Measurements from ENCODE around the gene TEX52. TPM values are rescaled to one million over a fixed set of nuclear protein-coding genes. Genes with fewer than 3 reads are reported as not detected.

The TEX52 gene
- total and polyA plus RNA-seq, 2 of the 13 experiments (the other 11 are each of a cell fraction or from before 2014, with no cell fraction given), result 0.05 TPM; not detected in 1

GRCh38 chr12:2812290-2813213 lies 44.3 kb downstream of the TEX52 start, which contains the start of gene ITFG2 (continued):
- TF ChIP-seq PHF20 (CRISPR knock-in tag; IDR thresholded peaks at IDR 0.05) (peak; percentile 98), GABPB1 (CRISPR knock-in tag; IDR thresholded peaks at IDR 0.05) (peak; percentile 96), ZBTB3 (CRISPR knock-in tag; IDR thresholded peaks at IDR 0.05; ENCODE audit: borderline replicate concordance, low read depth) (no peak), ELF1 (CRISPR knock-in tag; IDR thresholded peaks at IDR 0.05) (peak; percentile 91), ZNF256 (CRISPR knock-in tag; conservative IDR thresholded peaks at IDR 0.05) (peak; percentile 82; the same call in 1 of the 2 replicates), HOXD1 (CRISPR knock-in tag; IDR thresholded peaks at IDR 0.05) (peak; percentile 41; the same call in 1 of the 2 replicates), GMEB2 (CRISPR knock-in tag; IDR thresholded peaks at IDR 0.05; ENCODE audit: low read depth) (peak; percentile 86), ZNF34 (CRISPR knock-in tag; IDR thresholded peaks at IDR 0.05; ENCODE audit: borderline replicate concordance) (peak; percentile 75; the same call in 1 of the 2 replicates), IRX3 (CRISPR knock-in tag; IDR thresholded peaks at IDR 0.05; ENCODE audit: borderline replicate concordance, low read depth) (0 out of 2 replicates have a peak, but pooled peaks have one; percentile 49), NR2C2 (CRISPR knock-in tag; IDR thresholded peaks at IDR 0.05; ENCODE audit: borderline replicate concordance) (peak; percentile 97), ZBTB33 (CRISPR knock-in tag; IDR thresholded peaks at IDR 0.05) (peak; percentile 62), NR1H2 (CRISPR knock-in tag; IDR thresholded peaks at IDR 0.05; ENCODE audit: borderline replicate concordance, low read depth) (no peak), THAP7 (CRISPR knock-in tag; IDR thresholded peaks at IDR 0.05) (peak; percentile 64), RARA (CRISPR knock-in tag; IDR thresholded peaks at IDR 0.05) (peak; percentile 57; the same call in 1 of the 2 replicates), ZNF567 (CRISPR knock-in tag; IDR thresholded peaks at IDR 0.05; ENCODE audit: borderline replicate concordance) (peak; percentile 51; the same call in 1 of the 2 replicates), BORCS8-MEF2B (CRISPR knock-in tag; IDR thresholded peaks at IDR 0.05) (peak; percentile 91; the same call in 1 of the 2 replicates), CBX5 (CRISPR knock-in tag; IDR thresholded peaks at IDR 0.05; ENCODE audit: borderline replicate concordance) (peak; percentile 79; the same call in 1 of the 2 replicates), KDM2A (CRISPR knock-in tag; IDR thresholded peaks at IDR 0.05; ENCODE audit: borderline replicate concordance, low read depth) (peak; percentile 94), CCAR2 (optimal IDR thresholded peaks at IDR 0.05; ENCODE audit: low read depth, low read length) (peak; percentile 59), SMYD3 (CRISPR knock-in tag; IDR thresholded peaks at IDR 0.05) (peak; percentile 72; the same call in 1 of the 2 replicates), ZBTB42 (CRISPR knock-in tag; IDR thresholded peaks at IDR 0.05) (peak; percentile 68; the same call in 1 of the 2 replicates), NR0B2 (CRISPR knock-in tag; IDR thresholded peaks at IDR 0.05) (0 out of 2 replicates have a peak, but pooled peaks have one; percentile 53), ELF4 (CRISPR knock-in tag; IDR thresholded peaks at IDR 0.05; ENCODE audit: borderline replicate concordance) (peak; percentile 80; the same call in 1 of the 2 replicates), ZNF772 (CRISPR knock-in tag; IDR thresholded peaks at IDR 0.05) (no peak; the same call in 1 of the 2 replicates)

Measured in HepG2 (cell line).